ENCODE data around the gene MAD2L2. TPM values are rescaled to one million over a fixed set of nuclear protein-coding genes. Genes with fewer than 3 reads are reported as not detected.

The MAD2L2 gene
- total RNA-seq, 2 donors from 2014 or later: 26.9 to 27.3 TPM

DNA sequence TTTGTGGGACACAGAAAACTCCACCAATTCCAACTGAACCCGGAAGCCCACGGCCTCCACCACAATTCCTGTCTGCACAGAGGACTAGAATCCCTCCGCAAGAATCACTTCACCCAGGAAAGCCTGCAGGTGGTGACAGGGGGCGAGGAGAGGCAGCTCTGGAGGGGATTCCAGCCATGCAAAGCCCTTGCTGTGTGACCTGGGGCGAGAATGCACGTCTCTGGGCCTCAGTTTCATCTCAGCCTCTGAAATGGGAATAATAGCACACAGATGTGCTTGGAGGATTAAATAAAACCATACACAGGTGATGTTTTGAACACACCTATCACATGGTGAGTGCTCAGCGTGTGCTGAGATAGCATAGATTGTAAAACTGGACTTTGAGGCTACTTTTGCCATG is 40.8 kb downstream of the MAD2L2 start:
- no peaks in the 10 kb centered on the region for H3K9me3 ChIP-seq
- ATAC-seq (ENCODE audit: insufficient number of reproducible peaks, low FRiP score, low read depth) (no peak), DNase-seq (ENCODE audit: low spot score) (no peak)
- no peaks in the 10 kb centered on the region for H3K27me3 ChIP-seq (replicated peaks; ENCODE audit: insufficient read depth)
- no peaks in the 10 kb centered on the region for H3K4me1 ChIP-seq (ENCODE audit: control insufficient read depth in 1 of 2, low read depth in 2 of 2)
- H3K27ac ChIP-seq: no peak overlapping the region
- no peak overlapping the region for H3K4me3 ChIP-seq
- H3K36me3 ChIP-seq: no peaks in the 10 kb centered on the region
- TF ChIP-seq, protein P1, sequence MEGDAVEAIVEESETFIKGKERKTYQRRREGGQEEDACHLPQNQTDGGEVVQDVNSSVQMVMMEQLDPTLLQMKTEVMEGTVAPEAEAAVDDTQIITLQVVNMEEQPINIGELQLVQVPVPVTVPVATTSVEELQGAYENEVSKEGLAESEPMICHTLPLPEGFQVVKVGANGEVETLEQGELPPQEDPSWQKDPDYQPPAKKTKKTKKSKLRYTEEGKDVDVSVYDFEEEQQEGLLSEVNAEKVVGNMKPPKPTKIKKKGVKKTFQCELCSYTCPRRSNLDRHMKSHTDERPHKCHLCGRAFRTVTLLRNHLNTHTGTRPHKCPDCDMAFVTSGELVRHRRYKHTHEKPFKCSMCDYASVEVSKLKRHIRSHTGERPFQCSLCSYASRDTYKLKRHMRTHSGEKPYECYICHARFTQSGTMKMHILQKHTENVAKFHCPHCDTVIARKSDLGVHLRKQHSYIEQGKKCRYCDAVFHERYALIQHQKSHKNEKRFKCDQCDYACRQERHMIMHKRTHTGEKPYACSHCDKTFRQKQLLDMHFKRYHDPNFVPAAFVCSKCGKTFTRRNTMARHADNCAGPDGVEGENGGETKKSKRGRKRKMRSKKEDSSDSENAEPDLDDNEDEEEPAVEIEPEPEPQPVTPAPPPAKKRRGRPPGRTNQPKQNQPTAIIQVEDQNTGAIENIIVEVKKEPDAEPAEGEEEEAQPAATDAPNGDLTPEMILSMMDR (IDR thresholded peaks at IDR 0.05): no peak

DNA sequence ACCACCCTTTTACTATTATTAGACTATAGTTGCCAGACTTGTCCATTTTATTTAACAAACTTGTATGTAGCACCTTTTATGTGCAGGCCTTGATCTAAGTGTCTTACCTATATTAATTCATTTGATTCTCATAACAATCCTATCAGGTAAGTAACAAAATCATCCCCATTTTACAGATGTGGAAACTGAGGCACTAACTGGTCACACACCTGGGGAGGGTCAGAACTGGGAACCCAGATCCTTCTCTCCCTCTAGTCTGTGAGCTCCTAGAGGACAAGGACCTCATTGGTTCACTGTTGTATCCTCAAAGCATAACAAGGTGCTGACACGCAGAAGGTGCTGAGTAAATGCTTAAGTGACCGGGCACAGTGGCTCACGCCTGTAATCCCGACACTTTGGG is 41.6 kb downstream of the MAD2L2 start:
- DNase-seq (ENCODE audit: low spot score) (no peak), ATAC-seq (ENCODE audit: insufficient number of reproducible peaks, low FRiP score, low read depth) (no peak)
- H3K4me1 ChIP-seq (ENCODE audit: control insufficient read depth in 1 of 2, low read depth in 2 of 2): no peaks in the 10 kb centered on the region
- H3K9me3 ChIP-seq: no peaks in the 10 kb centered on the region
- no peaks in the 10 kb centered on the region for H3K27me3 ChIP-seq (replicated peaks; ENCODE audit: insufficient read depth)
- no peaks in the 10 kb centered on the region for H3K36me3 ChIP-seq
- TF ChIP-seq, protein P1 (IDR thresholded peaks at IDR 0.05): no peak
- H3K27ac ChIP-seq: no peak overlapping the region
- no peak overlapping the region for H3K4me3 ChIP-seq

DNA sequence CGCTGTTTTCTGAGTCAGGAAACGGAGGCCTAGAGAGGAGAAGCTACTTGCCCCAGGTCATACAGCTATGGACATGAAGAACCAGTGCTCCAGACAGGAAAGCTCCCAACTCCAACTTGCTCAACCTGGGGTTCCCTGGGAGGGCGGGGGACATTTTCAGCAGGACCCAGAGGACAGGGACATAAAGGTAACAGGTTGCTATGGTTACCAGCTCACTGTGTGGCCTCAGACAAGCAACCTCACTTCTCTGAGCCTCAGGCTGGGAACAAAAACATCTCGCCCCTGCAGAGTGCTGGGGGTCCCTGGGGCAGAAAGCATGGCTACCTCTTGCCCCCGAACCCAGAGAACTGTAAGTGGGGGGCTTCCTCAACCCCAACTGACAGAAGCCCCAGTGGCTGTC is 42.8 kb downstream of the MAD2L2 start:
- DNase-seq (ENCODE audit: low spot score) (no peak), ATAC-seq (ENCODE audit: insufficient number of reproducible peaks, low FRiP score, low read depth) (no peak)
- H3K4me3 ChIP-seq: no peak overlapping the region
- H3K36me3 ChIP-seq: no peaks in the 10 kb centered on the region
- no peak overlapping the region for H3K27ac ChIP-seq
- TF ChIP-seq, protein P1 (IDR thresholded peaks at IDR 0.05): no peak
- no peaks in the 10 kb centered on the region for H3K4me1 ChIP-seq (ENCODE audit: control insufficient read depth in 1 of 2, low read depth in 2 of 2)
- no peaks in the 10 kb centered on the region for H3K9me3 ChIP-seq
- no peaks in the 10 kb centered on the region for H3K27me3 ChIP-seq (replicated peaks; ENCODE audit: insufficient read depth)

DNA sequence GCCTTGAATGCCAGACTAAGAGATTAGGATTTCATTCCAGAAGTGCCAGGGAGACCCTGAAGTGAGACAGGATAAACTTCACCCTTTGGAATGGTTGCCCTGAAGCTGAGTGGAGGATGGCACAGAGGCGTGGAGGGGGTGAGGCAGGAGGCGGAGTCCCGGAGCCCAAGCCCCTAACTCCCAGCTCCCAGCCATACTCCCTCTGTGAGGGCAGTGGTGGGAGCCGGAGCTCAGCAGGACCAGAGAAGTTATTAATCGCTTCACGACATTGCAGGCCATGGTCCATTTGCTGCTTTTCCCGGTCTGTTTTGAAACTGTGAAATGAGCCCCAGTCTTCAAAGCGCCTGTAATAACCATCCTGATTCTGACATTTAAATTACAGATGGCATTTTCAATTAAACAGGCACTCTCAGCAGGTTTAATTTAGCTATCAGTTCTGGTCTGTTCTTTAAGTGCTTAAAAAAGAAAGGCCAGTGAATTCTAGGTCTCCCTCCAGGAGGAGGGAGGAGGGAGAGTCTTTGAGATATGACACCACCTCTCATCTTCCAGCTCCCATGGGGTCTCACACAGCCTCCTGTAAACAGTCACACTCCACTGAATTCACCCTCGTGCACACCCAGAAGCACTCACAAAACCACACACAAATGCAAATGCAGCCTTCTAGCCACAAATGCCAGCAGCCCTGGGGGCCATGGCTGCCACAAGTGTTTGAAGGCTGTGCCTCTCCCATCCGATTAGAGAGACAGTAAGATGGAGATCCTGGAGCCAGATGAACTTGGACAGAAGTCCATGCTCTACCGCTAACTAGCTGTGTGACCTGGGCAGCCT is 46.4 kb downstream of the MAD2L2 start:
- Histone ChIP-seq H3K4me1 (ENCODE audit: control insufficient read depth in 1 of 2, low read depth in 2 of 2) (no peaks in the 10 kb centered on the region), H3K27me3 (replicated peaks; ENCODE audit: insufficient read depth) (no peaks in the 10 kb centered on the region), H3K4me3 (no peak overlapping the region), H3K27ac (no peak overlapping the region), H3K36me3 (no peaks in the 10 kb centered on the region), H3K9me3 (no peaks in the 10 kb centered on the region)
- TF ChIP-seq, protein P1 (IDR thresholded peaks at IDR 0.05): no peak
- no peak for ATAC-seq (ENCODE audit: insufficient number of reproducible peaks, low FRiP score, low read depth)
- no peak for DNase-seq (ENCODE audit: low spot score)

DNA sequence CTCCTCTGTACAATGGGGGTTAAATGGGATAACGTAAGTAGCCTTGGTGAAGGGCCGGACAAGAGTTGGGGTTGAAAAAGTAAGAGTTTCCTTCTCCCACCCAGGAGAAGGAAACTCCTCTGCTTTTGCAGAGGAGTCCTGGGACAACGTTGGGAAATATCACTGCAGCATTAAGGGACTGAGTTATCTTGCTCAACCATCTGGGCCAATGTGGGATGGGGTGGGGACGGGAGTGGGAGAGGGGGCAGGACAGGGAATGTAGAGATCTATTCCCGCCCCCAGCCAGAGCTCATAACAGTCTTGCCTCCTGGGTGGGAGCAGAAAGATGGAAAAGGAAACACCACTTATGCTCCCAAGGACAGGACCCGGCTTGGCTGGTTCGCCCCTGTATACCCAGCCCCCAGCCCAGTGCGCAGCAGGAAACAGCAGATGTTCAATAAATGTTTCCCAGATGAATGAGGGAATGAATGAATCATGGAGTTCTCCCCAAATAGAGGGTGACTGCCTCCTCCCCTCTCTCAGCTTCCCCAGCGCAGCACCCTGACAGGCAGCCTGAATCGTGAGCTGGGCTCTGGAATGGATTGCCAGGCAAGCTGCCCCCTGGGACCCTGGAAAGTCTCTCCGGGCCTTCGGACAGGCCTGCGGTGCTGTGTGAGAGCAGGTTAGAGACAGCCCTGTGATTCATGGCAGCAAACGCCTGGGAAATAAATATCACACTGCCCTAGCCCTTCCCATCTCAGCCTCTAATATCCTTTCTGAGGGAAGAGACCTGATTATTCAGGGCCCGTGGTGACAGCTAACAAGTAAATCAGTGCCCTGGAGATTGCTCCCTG is 51.5 kb downstream of the MAD2L2 start:
- Histone ChIP-seq H3K27me3 (replicated peaks; ENCODE audit: insufficient read depth) (no peaks in the 10 kb centered on the region), H3K4me3 (no peak overlapping the region), H3K4me1 (ENCODE audit: control insufficient read depth in 1 of 2, low read depth in 2 of 2) (no peaks in the 10 kb centered on the region), H3K27ac (no peak overlapping the region), H3K9me3 (no peaks in the 10 kb centered on the region), H3K36me3 (no peaks in the 10 kb centered on the region)
- no peak for DNase-seq (ENCODE audit: low spot score)
- TF ChIP-seq, protein P1 (IDR thresholded peaks at IDR 0.05): no peak
- ATAC-seq (ENCODE audit: insufficient number of reproducible peaks, low FRiP score, low read depth): no peak

Measured in thoracic aorta (tissue), 2 donors.